DOHH2 (cell line): Measurements from ENCODE around the gene DNAH5.

Source experiments
- CTCF ChIP-seq: fragments of 200-600 bp; sonication (generic); IDR thresholded peaks from one replicate; pipeline ENCODE4 v1.5.1; 2014; ENCODE audit warnings: antibody characterized with exemption, mild to moderate bottlenecking, low read depth, low read length; ENCODE audit not compliant: poor library complexity, severe bottlenecking
- EZH2phosphoT487 ChIP-seq: fragments of 200-600 bp; sonication (generic); IDR thresholded peaks from 2 replicates; pipeline ENCODE4 v1.6.1; 2017; ENCODE audit warnings: borderline replicate concordance, mild to moderate bottlenecking, antibody characterized with exemption, low read length, moderate library complexity, mixed read lengths

- no peak for TF ChIP-seq EZH2phosphoT487
- TF ChIP-seq CTCF: no peak
Measured at GRCh38 chr5:13934921-13935320, 9.6 kb downstream of the DNAH5 start.
